PFSK-1 (cell line): ENCODE data around the gene CAMTA1.

ENCODE experiments used
- POLR2AphosphoS5 ChIP-seq: IDR thresholded peaks from 2 replicates; pipeline ENCODE4 v1.6.1; 2012; ENCODE audit warnings: low read depth, mild to moderate bottlenecking, control low read depth, low read length, moderate library complexity
- SIN3A ChIP-seq: IDR thresholded peaks from 2 replicates; pipeline ENCODE4 v1.6.1; 2012; ENCODE audit warnings: mild to moderate bottlenecking, low read length, moderate library complexity, borderline replicate concordance; ENCODE audit not compliant: insufficient read depth
- TAF1 ChIP-seq: IDR thresholded peaks from 2 replicates; pipeline ENCODE4 v1.6.1; 2012; ENCODE audit warnings: low read length, control low read depth, borderline replicate concordance; ENCODE audit not compliant: insufficient read depth

DNA sequence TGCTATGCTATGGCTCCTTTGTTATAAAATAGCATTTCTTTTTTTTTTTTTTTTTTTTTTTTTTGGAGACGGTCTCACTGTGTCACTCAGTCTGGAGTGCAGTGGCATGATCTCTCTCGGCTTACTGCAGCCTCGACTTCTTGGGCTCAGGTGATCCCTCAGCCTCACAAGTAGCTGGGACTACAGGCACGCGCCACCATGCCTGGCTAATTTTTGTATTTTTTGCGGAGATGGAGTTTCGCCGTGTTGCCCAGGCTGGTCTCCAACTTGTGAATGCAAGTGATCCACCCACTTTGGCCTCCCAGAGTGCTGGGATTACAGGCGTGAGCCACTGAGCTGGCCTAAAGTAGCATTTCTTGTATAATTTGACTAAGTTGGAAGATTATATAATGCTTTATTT is 10.8 kb downstream of the CAMTA1 start:
- TF ChIP-seq POLR2AphosphoS5 (no peak), TAF1 (no peak), SIN3A (no peak)
